CD14-positive monocyte (primary cell): ENCODE measurements around the gene IL17B. TPM values are rescaled to one million over a fixed set of nuclear protein-coding genes. Genes with fewer than 3 reads are reported as not detected.

ENCODE experiments used
- DNase-seq, 3 donors: peaks; one replicate each; pipeline ENCODE4 v3.0.0-alpha.2; 2011 to 2022
- H2AFZ ChIP-seq: 2 replicates; pipeline ENCODE4 v1.6.0; 2012; ENCODE audit warnings: mild to moderate bottlenecking, low read depth, low read length, inconsistent platforms; ENCODE audit not compliant: insufficient read depth, poor library complexity, severe bottlenecking
- H3K27ac ChIP-seq, 2 donors: 1 replicate in 1 of 2; 2 replicates in 1 of 2; pipeline ENCODE4 v1.5.1; 2012 to 2013; ENCODE audit warnings: low read length in 2 of 2, control low read depth in 1 of 2, inconsistent platforms in 1 of 2, low read depth in 1 of 2, mild to moderate bottlenecking in 1 of 2
- H3K27me3 ChIP-seq, 2 donors: one replicate each; pipeline versions ENCODE4 v1.6.0 to v1.6.1; 2011 to 2013; ENCODE audit warnings: low read length in 2 of 2; ENCODE audit not compliant: control insufficient read depth in 2 of 2, insufficient read depth in 2 of 2
- H3K36me3 ChIP-seq, 2 donors: replicated peaks in 1 of 2; 1 replicate in 1 of 2; 2 replicates in 1 of 2; pipeline versions ENCODE4 v1.5.1 to v1.6.1; 2012 to 2013; ENCODE audit warnings: low read length in 2 of 2, control low read depth in 1 of 2, inconsistent platforms in 1 of 2, mild to moderate bottlenecking in 1 of 2; ENCODE audit not compliant: insufficient read depth in 2 of 2, control insufficient read depth in 1 of 2
- H3K4me1 ChIP-seq, 2 donors: 1 replicate in 1 of 2; 2 replicates in 1 of 2; pipeline versions ENCODE4 v1.5.1 to v1.6.1; 2012 to 2013; ENCODE audit warnings: low read length in 2 of 2, control low read depth in 1 of 2, inconsistent platforms in 1 of 2, mild to moderate bottlenecking in 1 of 2, moderate library complexity in 1 of 2; ENCODE audit not compliant: insufficient read depth in 2 of 2, control insufficient read depth in 1 of 2
- H3K4me2 ChIP-seq: replicated peaks from 2 replicates; pipeline ENCODE3; 2012; ENCODE audit warnings: low read length, moderate library complexity, mild to moderate bottlenecking; ENCODE audit not compliant: poor library complexity, severe bottlenecking; ENCODE audit errors: extremely low read depth
- H3K4me3 ChIP-seq, 3 experiments: fragments of 200-600 bp in 1 of 3; sonication (generic) in 1 of 3; replicated peaks in 1 of 3; 1 replicate in 2 of 3; 2 replicates in 1 of 3; pipeline ENCODE4 v1.5.1; 2011 to 2013; ENCODE audit warnings: low read length in 3 of 3, mild to moderate bottlenecking in 3 of 3, control low read depth in 2 of 3, low read depth in 2 of 3, inconsistent platforms in 1 of 3, moderate library complexity in 1 of 3
- H3K79me2 ChIP-seq: 2 replicates; pipeline ENCODE4 v1.6.0; 2012; ENCODE audit warnings: mild to moderate bottlenecking, control low read depth, inconsistent platforms, low read length, moderate library complexity; ENCODE audit not compliant: insufficient read depth
- H3K9ac ChIP-seq: 2 replicates; pipeline ENCODE4 v1.6.0; 2017; ENCODE audit warnings: low read length, mild to moderate bottlenecking; ENCODE audit not compliant: insufficient read depth, poor library complexity, severe bottlenecking
- H3K9me3 ChIP-seq, 2 donors: replicated peaks in 1 of 2; 1 replicate in 1 of 2; 2 replicates in 1 of 2; pipeline versions ENCODE4 v1.5.1 to v1.6.1; 2012 to 2013; ENCODE audit warnings: low read length in 2 of 2, control low read depth in 1 of 2; ENCODE audit not compliant: control insufficient read depth in 1 of 2, insufficient read depth in 1 of 2
- H4K20me1 ChIP-seq: 2 replicates; pipeline ENCODE4 v1.6.0; 2012; ENCODE audit warnings: mild to moderate bottlenecking, low read length, control low read depth, moderate library complexity; ENCODE audit not compliant: insufficient read depth
- H3K27ac Mint-ChIP-seq, 7 donors: one replicate each; pipeline ENCODE4 v1.8.0; 2020; ENCODE audit warnings: mild to moderate bottlenecking in 7 of 7, mixed read lengths in 7 of 7, moderate library complexity in 6 of 7, inconsistent platforms in 2 of 7
- H3K27me3 Mint-ChIP-seq, 3 donors: one replicate each; pipeline ENCODE4 v1.8.0; 2021 to 2022; ENCODE audit warnings: low read depth in 3 of 3, mild to moderate bottlenecking in 3 of 3, mixed read lengths in 3 of 3, moderate library complexity in 3 of 3, inconsistent platforms in 1 of 3
- H3K36me3 Mint-ChIP-seq, 2 donors: one replicate each; pipeline ENCODE4 v1.8.0; 2020; ENCODE audit warnings: mixed read lengths in 2 of 2, inconsistent platforms in 1 of 2, mild to moderate bottlenecking in 1 of 2
- H3K4me1 Mint-ChIP-seq: one replicate; pipeline ENCODE4 v1.8.0; 2020; ENCODE audit warnings: mild to moderate bottlenecking, mixed read lengths
- H3K4me3 Mint-ChIP-seq, 2 donors: one replicate each; pipeline ENCODE4 v1.8.0; 2020; ENCODE audit warnings: mild to moderate bottlenecking in 2 of 2, mixed read lengths in 2 of 2, moderate library complexity in 1 of 2
- H3K9me3 Mint-ChIP-seq, 7 donors: one replicate each; pipeline ENCODE4 v1.8.0; 2020 to 2022; ENCODE audit warnings: mixed read lengths in 7 of 7, mild to moderate bottlenecking in 6 of 7, moderate library complexity in 6 of 7, inconsistent platforms in 2 of 7
- CTCF ChIP-seq: fragments of 200-600 bp; IDR thresholded peaks from one replicate; pipeline ENCODE4 v1.8.0; 2022; ENCODE audit warnings: antibody characterized with exemption, mild to moderate bottlenecking
- WGBS: methylation state at CpG from one replicate; pipeline ENCODE4 v1.1.5; 2013; ENCODE audit warnings: missing lambda C conversion rate; ENCODE audit not compliant: insufficient coverage; 5-methylcytosine and 5-hydroxymethylcytosine counted together
- intact Hi-C, 2 donors: fragments of 100-400 bp; cut with micrococcal nuclease; formaldehyde crosslinking; loops; one replicate each; pipeline versions ENCODE4 v1.15.0 to v1.15.1; 2023
- polyA plus RNA-seq, 3 donors: library from polyadenylated mRNA; depleted of rRNA in 1 of 3; unstranded in 2 of 3; stranded (reverse) in 1 of 3; fragments of 300-500 nt in 2 of 3; fragments of >200 nt in 1 of 3; fragmentation: Illumina TruSeq in 2 of 3; gene quantifications; 1 replicate in 2 of 3; 2 replicates in 1 of 3; pipeline ENCODE4 v1.2.3, GENCODE V29; 2012 to 2021

IL17B gene
- polyA plus RNA-seq, 3 donors = not detected

- Histone ChIP-seq H3K27me3 (no peaks in the 10 kb centered on the region), H3K79me2 (no peaks in the 10 kb centered on the region), H2AFZ (no peak overlapping the region), H3K4me1 (no peaks in the 10 kb centered on the region), H3K9me3 (no peaks in the 10 kb centered on the region), H3K4me2 (no peak overlapping the region), H3K27ac (no peak overlapping the region), H3K4me3 (no peak overlapping the region), H4K20me1 (no peaks in the 10 kb centered on the region), H3K9ac (no peak overlapping the region), H3K36me3 (no peaks in the 10 kb centered on the region)
- no peaks in the 10 kb centered on the region for H3K4me1 Mint-ChIP-seq
- H3K27me3 Mint-ChIP-seq = peaks cover 0 to 5% (median 1%) of the 10 kb centered on the region in 3 donors
- no peaks in the 10 kb centered on the region for H3K36me3 Mint-ChIP-seq
- no peak overlapping the region for H3K27ac Mint-ChIP-seq
- no peak overlapping the region for H3K4me3 Mint-ChIP-seq
- TF ChIP-seq CTCF = no peak
- intact Hi-C loops = no loop called here
- 96% methylated on average over 3 of the region's 6 CpGs for WGBS
- no peak for DNase-seq
- H3K9me3 Mint-ChIP-seq = no peaks in the 10 kb centered on the region
Observed at GRCh38 chr5:149375434-149375833, 3.7 kb downstream of the IL17B start.

- Histone ChIP-seq H3K9ac (no peak overlapping the region), H3K4me1 (no peaks in the 10 kb centered on the region), H3K36me3 (no peaks in the 10 kb centered on the region), H3K27me3 (no peaks in the 10 kb centered on the region), H3K4me3 (no peak overlapping the region), H3K9me3 (no peaks in the 10 kb centered on the region), H3K27ac (no peak overlapping the region), H3K79me2 (no peaks in the 10 kb centered on the region), H2AFZ (no peak overlapping the region), H4K20me1 (no peaks in the 10 kb centered on the region), H3K4me2 (no peak overlapping the region)
- Mint-ChIP-seq H3K27me3 (peaks cover 0 to 5% (median under 1%) of the 10 kb centered on the region in 3 donors), H3K4me1 (no peaks in the 10 kb centered on the region), H3K36me3 (no peaks in the 10 kb centered on the region), H3K27ac (no peak overlapping the region), H3K9me3 (no peaks in the 10 kb centered on the region), H3K4me3 (no peak overlapping the region)
- TF ChIP-seq CTCF = no peak
- WGBS = no CpG with 5 or more reads among the region's 3 CpGs
- intact Hi-C loops = loop anchor here in 1 of 2 donors (5.0 kb wide), 1 partner anchor 58 kb away; no protein-coding TSS in a partner anchor
- DNase-seq = no peak
Observed at GRCh38 chr5:149374801-149375200, 4.3 kb downstream of the IL17B start.
